HEK293 (cell line): ENCODE measurements around the gene ENTREP1.

Source experiments
- CTCF ChIP-seq: fragments of 450-650 bp; formaldehyde crosslinking; IDR thresholded peaks from 2 replicates; pipeline ENCODE4 v1.5.1; 2016; ENCODE audit warnings: missing biosample characterization, missing genetic modification characterization
- KLF1 ChIP-seq: fragments of 450-650 bp; formaldehyde crosslinking; IDR thresholded peaks from 2 replicates; pipeline ENCODE4 v1.5.1; 2016; ENCODE audit warnings: missing biosample characterization, missing genetic modification characterization
- TCF7L2 ChIP-seq: IDR thresholded peaks from 2 replicates; pipeline ENCODE4 v1.6.1; 2011; ENCODE audit warnings: low read depth, mild to moderate bottlenecking, inconsistent platforms, low read length, moderate library complexity, borderline replicate concordance
- YY1 ChIP-seq: fragments of 450-650 bp; formaldehyde crosslinking; IDR thresholded peaks from 2 replicates; pipeline ENCODE4 v1.5.1; 2018; ENCODE audit warnings: missing biosample characterization, missing genetic modification characterization
- ZBTB10 ChIP-seq: fragments of 450-650 bp; formaldehyde crosslinking; IDR thresholded peaks from 2 replicates; pipeline ENCODE4 v1.5.1; 2016; ENCODE audit warnings: missing biosample characterization, missing genetic modification characterization
- ZBTB26 ChIP-seq: fragments of 450-650 bp; formaldehyde crosslinking; optimal IDR thresholded peaks from 2 replicates; pipeline ENCODE3; 2016; ENCODE audit warnings: missing biosample characterization, mild to moderate bottlenecking, missing genetic modification characterization
- ZNF530 ChIP-seq: fragments of 450-650 bp; formaldehyde crosslinking; IDR thresholded peaks from 2 replicates; pipeline ENCODE4 v1.5.1; 2016; ENCODE audit warnings: low read depth, missing biosample characterization, missing genetic modification characterization

DNA sequence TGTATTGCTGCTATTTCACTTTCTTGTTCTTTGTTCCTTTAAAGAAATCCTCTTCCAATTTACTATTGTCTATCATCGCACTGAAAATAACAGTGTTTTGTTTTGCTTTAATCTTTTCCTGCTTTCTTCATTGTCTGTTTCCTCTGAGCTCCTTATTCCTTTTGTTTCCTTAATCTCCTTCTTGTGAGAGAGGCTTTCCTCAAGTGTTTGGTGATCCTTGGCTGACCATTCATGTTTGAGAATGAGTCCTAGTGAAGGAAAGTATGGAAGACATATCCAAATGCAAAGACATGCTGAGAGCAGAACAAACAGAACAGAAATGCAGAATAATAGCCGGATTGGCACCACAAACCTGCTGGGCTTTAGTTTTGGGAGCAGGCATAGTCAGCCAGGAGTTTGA lies 42.0 kb upstream of the ENTREP1 start:
- TF ChIP-seq ZBTB26 (no peak), ZBTB10 (tag by site-specific recombination) (no peak), TCF7L2 (no peak), YY1 (tag by site-specific recombination) (no peak), KLF1 (tag by site-specific recombination) (no peak), ZNF530 (no peak), CTCF (tag by site-specific recombination) (no peak)
